Embryonic facial prominence (tissue), 1 donor: ENCODE data around the gene ZDHHC1.
"Not testable (repeated sequence)": the region's sequence is repeated elsewhere in the genome, so short reads cannot be mapped to it uniquely, and the experiment has no call there.

Experiments used
- DNase-seq: peaks from one replicate; pipeline ENCODE4 v3.0.0-alpha.2; 2016; ENCODE audit errors: extremely low spot score

ZDHHC1 gene

DNA sequence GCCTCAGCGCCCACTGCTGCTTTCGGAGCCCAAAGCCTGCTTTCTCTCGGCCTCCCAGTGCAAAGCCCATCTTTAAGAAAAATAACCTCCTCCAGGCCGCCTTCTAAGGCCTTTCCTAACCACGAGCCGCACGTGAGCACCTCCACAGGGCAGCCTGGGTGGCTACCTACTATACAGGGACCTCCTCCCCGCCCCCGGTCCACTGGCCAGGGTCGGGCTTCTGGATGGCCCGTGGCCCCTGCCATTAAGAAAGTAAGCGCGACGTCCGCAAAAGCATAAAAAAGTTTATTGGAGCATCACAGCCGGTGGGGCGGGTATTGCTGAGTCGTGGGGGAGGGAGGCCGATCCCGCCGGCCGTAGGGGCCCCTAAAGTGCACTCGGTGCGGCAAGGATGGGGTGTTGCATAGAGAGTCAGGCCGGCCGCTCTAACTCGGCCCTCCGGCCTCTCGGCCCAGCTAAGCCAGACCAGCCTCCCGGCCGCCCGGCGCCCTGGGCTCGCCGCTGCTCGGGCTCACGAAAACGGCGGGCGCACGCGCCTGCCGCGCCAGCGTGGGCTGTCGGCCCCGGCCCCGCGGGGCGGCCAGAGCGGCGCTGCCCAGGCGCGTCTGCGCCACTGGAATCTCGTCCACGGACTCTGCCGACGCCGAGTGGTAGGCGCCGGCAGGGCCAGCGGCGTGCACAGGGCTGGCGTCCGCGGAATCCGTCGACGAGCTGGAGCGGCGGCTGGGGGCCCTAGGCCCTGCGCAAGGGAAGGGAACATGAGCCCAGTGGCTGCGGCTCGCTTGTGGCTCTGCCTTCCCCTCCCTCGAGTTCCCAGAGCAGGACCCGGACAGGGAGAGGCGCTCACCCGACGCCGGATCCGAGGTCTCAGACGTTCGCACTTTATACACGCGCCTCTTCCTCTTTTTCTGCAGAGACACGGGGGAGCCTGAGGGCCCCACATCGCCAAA lies 21.8 kb downstream of the ZDHHC1 start:
- DNase-seq: no peak

DNA sequence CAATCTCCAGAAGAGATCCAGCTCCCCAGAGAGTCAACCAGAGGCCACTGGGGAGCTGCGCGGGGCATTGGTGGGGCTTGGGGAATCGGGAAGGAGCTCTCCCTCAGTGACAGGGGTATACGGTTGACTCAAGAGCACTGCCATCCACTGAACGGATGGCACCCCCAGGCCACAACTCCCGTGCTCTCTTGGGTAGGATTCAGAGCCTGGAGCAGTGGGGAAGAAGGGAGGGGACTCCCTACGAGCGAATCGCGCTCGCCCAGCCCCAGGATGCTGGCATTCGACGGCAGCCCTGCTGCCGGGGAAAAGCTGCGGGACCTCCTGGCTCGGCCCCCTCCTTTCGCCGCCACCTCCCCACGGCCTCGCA lies 22.5 kb downstream of the ZDHHC1 start:
- DNase-seq: no peak

DNA sequence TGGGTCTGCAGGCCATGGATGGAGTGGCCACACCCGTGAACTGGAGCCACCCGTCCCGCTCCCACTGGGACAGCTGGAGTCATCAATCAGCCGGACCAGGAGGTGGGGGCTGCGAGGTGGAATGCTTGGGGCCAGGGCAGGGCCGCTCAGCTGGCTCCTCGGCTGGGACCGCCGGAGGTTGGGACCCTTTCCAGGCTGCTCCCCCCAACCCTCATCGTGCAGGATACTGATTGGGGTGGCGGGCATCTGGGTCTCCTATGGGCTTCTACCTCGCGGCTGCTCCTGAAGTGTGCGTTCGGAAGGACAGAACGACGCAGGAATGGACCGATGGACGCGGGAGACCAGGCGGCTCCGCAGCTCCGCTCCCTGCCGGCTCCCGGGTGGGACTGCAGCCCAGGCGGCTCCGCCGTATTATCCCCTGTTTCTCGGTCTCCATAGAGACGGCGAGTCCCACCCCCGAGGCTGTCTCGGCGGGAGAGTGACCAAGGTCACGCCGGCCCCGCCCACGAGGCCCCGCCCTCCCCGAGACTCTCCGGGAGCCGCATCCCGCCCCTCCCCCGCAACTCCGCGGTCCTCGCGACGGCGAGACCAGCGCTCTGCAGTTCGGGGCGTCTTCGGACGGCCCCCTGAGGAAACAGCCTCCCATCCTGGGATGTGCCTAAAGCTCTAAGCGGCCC lies 23.0 kb downstream of the ZDHHC1 start, which contains the start of gene TPPP3:
TSS of gene TPPP3 (minus strand) at position 388 of the 677 bp plus-strand sequence. CDS start 2,387 bp downstream, outside the sequence.
- peak; percentile 42 for DNase-seq

DNA sequence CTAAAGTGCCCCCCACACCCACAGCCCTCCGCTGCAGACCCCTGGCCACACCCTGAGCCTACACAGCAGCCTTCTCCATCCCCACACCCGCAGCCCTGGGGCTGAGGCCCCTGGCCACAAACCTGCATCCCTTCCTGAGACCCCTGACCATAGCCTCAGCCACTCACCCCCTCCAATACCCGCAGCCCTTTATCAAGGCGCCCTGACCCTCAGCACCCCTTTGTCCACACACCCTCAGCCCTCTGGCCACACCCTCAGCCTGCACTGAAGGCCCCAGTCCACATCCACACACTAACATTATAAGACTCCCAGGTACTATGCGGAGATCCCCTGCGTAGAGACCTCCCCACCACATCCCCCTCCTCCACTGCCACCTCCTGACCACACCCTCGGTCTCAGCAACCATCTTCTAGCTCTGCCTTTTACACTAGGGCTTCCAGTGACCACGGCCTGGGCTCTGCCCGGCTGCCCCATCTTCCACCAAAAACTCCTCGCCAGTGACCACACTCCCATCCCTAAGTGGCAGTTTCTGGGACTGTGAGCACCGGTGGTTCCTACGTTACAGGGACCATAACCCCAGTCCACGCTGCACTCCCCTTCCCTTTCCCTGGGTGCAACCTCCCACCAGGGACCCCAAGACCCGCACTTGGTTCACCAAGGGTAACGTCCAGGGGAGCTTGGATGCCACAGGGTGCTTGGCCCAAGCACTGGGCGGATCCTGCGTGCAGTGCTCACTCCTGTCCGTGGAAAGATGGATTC lies 23.8 kb downstream of the ZDHHC1 start:
- DNase-seq: no peak

DNA sequence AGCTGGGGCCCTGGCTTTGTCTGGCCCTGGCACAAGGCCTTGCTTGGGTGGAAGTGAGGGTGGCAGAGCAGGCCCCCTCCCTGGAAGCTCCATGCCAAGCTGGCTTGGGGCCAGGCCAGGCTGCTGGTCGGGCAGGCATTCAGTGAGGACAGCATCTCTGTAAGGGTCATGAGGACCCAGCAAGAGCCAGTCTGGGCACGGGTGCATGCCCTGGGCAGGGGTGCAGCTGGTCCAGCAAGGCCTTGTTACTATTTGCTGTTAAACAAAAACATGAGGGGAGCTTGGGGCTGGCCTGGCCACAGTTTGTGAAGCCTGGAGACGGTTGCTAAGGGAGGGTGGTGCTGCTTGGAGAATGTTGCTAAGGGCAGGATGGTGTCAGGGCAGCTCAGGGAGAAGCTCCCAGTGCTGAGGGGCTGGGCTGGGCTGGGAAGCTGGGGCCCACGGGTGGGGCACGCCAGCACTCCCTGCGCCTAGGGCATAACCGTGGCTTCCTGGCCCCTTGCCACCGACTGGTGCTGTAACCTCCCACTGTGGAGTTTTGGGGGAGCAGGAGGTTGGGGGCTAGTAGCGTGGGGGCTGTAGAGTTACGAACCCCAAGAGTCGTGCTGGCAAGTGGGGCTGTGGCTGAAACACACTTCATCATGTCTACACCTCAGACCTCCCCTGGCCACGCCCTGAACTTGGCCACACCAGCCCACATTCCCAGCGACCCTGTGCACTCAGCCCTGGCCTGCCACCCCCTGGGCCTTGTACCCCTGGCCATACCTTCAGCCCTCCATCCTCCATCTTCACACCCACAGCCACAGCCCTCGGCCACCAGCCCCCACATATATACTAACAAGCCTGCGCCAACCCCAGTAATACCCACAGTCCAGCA lies 24.6 kb downstream of the ZDHHC1 start:
- DNase-seq: no peak

DNA sequence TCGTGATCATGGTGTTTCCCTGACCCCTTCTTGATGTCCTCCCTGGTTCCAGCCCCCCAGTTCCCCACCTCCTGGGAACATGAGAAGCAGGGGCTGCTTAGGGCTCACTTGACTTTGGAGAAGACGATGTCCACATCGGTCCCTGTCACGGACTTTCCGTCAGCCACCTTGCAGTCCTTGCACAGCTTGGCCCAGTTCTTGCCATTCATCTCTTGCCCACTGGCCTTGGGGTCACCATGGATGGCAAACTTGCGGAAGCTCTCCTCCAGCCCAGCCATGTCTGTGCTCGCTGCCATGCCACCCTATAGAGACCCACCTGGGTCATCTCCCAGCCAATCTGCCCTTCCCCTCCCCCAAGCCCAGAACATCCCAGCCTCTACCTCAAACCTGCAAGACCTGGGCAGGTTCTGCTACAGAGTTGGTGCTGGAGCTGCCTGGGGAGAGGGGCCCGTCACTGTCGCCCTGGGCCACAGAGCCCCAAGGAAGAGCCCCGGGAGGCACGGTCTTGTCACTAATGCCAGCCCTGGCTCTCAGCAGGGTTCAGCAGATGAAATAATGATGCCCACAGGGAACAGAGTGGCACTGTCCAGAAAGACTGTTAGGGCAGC lies 25.4 kb downstream of the ZDHHC1 start:
- no peak for DNase-seq

DNA sequence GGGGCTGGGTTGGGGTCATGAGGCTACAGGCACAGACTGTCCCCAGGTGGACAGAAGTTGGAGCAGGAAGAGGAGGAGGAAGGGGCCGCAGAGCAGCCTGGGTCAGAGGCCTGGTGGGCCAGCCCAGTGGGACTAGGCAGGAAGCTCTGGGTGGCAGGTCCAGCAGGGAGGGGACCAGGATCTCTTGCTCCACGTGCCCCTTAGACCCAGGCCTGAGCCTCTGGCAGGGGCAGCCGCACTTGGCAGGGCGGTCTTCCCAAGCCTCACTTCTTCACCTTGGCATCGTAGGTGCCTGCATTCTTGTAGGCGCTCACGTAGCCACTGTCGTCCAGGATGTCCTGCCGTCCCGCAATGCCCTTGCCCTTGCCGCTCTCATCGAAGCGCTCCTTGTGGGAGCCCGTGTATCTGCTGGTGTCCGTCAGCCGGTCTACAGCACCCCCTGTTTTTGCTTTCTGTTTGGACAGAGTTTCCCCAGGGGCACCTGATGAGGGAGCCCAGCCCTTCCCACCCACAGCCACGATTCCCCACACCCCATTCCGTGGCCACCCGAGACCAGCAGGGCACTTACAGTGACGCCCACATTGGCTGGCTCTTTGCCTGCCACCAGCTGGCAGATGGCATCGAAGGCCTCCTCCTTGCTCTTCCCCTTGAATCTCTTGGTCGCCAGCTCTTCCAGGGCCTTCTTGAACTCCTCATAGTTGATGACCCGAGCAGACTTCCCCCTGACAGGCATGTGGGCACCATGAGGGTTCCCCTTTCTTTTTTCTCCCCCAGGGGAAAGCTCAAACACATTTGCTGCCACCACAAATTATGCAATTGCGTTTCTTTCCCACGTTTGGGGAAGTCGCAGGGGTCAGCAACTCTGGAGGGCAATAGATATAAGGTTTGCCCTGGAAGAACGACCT lies 26.1 kb downstream of the ZDHHC1 start:
- no peak for DNase-seq

DNA sequence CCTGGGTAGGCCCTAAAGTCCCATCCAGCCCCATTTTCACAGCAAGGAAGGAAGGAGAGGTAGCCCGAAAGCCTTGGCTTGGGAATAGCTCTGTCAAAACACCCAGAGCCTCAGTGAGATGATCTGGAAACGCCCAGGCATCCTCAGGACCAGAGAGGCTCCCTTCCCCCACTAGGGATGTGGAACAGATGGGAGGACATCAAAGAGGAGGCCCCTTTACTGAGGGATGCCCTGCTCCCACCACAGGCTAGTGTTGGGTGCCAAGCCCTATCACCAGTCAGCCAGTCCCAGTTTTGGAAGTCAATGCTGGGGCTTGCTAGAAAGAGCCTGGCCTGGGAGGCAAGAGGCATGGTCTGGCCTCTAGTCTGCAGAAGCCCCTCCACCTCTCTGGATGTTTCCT lies 27.7 kb downstream of the ZDHHC1 start:
- no peak for DNase-seq

DNA sequence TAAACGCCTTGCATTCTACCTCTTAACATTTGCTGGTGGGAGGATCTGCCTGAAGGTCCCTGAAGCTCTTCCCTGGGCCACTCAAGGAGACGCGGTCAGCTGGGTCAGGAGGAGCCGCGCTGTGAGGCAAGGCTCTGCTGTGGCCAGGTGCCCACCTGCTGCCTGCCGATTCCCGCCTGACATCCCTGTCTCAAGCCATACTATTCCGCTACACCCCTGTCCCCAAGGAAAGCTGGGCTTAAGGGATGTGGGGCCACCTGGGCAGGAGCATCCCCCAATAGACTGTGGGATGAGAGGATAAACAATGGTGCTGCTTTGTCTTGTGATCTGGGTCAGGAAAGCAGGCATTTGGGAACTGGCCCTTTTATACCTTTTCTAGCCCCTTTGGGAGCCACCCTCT lies 28.1 kb downstream of the ZDHHC1 start:
- no peak for DNase-seq

DNA sequence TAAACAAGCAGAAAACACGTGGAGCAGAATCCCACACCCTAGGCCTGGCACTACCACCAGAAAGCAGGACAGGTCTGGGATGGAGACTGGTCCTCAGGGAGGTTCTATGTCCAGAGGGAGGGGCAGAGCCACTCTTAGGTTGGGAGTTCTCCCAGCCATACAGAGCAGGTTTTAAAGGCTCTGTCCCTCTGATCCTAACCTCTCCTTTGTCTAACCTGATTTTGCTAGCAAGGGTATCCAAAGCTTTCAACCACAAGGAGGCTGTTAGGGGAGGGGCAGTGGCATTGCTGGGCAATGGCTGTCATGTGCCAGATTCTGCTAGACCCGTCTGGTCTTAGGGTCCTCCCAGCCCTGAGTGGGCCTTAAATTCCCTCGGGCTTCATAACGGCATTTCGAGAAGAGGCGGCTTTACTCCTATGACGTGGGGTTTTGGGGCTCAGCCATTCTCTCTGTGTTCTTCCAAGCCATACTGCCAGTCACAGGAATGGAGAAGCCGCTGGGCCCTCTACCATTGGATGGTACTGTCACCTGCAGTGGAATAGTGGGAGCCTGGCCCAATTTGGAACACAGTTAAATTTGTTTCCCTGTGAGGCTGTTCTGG lies 28.7 kb downstream of the ZDHHC1 start:
- no peak for DNase-seq

DNA sequence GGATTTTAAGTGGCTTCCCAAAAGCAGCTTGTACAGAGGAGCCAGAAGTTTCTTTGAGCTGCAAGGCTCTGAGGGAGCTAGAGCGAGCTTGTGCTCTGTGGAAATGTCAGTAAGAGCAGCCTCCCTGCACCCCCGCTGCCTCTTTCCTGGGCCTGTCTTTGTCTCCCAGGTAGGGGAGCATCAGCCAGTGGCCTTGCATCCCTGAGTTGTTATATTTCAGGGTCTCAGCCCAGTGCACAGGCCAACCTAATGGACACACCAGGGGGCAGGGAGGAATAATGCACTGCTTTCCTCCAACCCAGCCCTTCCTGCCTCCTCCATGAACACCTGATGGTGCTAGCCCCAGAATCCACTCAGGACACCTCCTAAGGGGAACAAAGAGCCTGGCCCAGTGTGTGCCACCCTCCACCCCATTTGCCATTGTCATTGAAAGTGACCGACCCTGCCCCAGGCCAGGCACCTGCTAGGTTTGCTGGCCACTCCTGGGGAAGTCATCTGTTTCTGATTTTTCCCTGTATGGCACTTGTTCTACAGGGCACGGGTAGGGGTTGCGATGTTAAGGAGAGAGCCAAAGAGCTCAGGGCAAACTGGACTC lies 29.3 kb downstream of the ZDHHC1 start:
- DNase-seq: no peak

DNA sequence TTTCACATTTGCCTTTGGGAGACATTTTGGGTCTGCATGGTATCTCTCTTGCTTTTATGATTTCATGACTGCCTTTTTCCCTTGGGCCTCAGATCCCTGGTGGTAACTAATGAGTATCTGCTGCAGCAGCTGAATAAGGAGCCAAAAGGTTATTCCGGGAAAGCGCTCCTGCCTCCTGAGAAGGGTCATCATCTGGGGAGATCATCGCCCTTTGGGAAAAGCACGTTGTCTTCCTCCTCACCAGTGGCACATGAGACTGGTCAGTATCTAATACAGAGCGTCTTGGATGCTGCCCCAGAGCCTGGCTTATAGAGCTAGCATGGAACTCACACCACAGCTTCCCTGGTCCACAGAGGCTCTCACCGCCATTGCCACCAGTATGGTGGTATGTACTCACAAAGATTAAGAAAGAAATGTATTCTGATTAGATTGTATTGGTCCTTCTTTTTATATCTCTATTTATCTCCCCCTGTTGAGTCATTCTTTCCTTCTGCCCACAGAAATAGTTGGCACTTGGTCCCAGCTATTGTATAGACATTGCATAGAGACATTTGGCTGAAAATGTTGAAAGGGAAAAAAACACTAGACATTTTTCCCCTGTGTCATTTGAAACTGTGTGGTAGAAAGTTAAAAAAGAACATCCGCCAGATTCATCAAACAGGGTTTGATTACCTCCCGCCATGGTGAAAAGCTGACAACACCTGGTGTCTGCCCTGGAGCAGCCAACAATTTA lies 31.3 kb downstream of the ZDHHC1 start:
- no peak for DNase-seq

DNA sequence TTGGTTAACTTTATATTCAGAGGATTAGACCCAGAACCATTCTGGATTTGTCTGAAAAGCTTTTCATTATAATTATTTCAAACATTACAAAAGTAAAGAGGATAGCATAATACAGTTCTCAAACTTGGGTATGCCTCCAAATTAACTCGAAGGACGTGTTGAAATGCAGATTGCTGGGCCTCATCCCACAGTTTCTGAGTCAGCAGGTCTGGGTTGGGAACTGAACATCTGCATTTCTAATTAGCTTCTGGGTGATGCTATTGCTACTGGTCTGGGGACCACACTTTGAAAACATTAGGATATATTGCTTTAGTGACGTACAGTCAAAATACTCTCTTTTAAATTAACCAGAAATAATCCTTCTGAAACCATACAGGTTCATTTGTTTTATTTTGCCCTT lies 33.0 kb downstream of the ZDHHC1 start:
- DNase-seq: no peak

DNA sequence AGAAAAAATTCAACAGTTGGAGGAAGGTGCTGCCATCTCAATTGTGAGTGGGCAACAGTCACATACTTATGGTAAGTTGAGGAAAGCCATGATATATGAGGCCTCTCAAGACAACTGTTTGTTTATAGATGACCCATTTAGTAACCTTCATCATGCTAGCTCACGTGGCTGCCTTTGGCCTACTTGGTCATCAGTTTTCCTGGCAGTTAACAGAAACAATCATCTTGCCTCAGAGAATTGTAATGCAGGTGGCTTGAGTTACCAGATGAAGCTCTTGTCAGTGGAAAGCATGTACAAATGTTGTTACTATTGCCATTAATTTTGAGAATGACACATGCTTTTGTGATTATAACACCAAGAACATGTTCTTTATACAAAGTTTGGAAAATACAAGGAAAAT lies 37.6 kb downstream of the ZDHHC1 start:
- no peak for DNase-seq

DNA sequence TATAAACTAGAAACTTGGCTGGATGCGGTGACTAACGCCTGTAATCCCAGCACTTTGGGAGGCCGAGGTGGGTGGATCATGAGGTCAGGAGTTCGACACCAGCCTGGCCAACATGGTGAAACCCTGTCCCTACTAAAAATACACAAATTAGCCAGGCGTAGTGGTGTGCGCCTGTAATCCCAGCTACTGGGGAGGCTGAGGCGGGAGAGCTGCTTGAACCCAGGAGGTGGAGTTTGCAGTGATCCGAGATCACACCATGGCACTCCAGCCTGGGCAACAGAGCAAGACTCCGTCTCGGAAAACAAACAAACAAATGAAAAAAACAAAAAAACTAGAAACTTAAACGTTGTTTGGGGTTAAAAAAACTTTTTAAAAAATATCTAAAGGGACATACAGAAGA lies 40.3 kb downstream of the ZDHHC1 start:
- DNase-seq: not testable (repeated sequence)

DNA sequence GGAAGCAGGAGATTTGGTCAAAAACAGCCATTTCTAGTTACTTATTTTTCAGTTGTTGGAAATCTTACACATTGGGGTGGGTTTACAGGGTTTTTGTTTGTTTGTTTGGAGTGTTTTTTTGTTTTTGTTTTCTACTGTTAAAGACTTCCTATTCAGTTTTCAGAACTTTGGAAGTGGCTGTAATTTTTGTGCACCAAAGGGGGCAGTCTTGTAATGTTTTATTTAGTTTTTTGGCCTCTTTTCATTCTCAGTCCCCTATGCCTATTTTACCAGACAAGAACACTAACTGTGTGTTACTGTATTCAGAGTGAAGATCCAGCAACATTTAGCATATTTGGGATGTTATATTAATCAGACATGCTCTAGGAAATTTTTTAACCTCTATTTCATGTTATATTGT lies 43.6 kb downstream of the ZDHHC1 start:
- DNase-seq: no peak

DNA sequence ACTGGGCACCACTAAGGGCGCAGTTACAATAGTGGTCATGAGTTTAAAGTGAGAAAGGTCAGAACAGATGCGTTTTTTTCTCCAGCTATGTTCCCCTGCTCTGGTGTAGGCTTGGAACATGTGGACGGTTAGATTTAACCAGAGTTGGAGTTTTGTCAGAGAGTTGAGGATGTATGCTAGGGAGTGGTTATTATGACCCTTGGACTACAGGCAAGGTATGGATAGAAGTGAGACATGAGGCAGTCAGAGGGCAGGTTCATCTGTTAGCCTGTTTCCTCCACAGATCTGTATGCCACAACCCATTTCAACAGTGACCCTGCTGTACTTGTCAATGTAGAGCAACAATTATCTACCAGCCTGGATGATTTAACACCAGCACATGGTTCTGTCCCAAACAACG lies 45.6 kb downstream of the ZDHHC1 start:
- no peak for DNase-seq

DNA sequence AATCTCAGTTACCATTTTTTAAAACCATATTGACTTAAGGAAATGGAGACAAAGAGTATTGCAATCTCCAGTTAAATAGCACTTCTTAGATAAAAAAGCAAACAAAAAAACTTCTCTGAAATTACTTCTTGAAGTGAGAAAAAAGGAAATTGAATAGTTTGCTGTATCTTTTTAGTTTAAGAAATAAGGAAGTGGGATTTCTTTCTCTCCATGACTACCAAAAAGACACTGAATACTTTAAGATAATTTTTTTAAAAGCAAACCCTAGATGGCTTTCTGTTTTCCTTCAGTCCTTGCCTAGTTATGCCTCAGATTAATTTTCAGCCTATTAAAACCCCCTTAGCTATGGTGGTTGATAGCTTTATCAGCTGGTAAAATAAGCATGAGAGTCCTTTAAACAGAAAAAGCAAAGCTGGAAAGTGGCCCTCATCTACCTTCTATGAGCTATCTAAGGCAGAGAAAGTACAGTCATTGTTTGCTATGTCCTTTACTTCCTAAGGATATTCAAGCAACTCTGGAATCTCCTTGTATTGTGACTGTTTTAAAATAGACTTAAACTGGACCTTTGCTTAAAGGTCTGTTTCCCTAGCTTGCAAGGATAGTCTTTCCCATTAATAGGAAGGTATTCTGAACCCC lies 51.6 kb downstream of the ZDHHC1 start:
- no peak for DNase-seq
